NCI-H1694 treated with DMSO at 0.1 percent for 48 hours (cell line): Measurements from ENCODE around the gene PDE2A.
"Not testable (repeated sequence)": the region's sequence is repeated elsewhere in the genome, so short reads cannot be mapped to it uniquely, and the experiment has no call there.

ENCODE experiments used
- DNase-seq: peaks from one replicate; lab custom pipeline; 2025; lab: John Stamatoyannopoulos, UW

PDE2A gene

DNA sequence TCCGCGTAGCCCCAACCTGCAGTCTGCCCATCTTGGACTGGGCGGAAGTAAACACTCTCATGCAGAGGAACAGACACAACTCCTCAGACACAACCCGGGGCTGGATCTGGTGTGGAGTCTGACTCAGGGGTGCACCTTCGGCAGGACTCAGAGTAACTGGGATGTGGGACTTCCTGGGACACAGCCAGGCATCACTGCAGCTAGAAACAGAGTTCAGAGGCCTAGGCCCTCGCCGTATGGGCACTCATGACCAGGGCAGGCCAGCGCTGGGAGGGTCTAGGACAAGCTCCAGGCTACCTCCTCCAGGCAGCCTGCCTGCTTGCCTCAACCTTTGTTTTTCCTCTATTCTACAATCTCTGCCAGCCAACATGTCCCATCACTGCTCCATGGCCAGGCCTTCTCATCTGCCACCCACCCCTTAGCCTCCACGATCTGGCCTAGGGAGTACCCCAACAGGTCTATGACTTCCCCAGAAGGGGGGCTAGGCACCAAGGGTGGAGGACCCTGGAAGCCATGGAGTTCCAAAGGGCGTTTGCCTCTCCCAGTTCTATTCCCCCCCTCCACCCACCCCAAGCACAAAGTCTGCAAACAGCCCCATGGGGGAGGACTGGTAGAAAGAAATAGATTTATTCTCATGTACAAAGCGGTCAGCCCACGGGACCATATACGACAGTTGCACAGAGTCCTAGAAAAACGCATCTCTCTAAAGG is 98.5 kb downstream of the PDE2A start:
- no peak for DNase-seq

DNA sequence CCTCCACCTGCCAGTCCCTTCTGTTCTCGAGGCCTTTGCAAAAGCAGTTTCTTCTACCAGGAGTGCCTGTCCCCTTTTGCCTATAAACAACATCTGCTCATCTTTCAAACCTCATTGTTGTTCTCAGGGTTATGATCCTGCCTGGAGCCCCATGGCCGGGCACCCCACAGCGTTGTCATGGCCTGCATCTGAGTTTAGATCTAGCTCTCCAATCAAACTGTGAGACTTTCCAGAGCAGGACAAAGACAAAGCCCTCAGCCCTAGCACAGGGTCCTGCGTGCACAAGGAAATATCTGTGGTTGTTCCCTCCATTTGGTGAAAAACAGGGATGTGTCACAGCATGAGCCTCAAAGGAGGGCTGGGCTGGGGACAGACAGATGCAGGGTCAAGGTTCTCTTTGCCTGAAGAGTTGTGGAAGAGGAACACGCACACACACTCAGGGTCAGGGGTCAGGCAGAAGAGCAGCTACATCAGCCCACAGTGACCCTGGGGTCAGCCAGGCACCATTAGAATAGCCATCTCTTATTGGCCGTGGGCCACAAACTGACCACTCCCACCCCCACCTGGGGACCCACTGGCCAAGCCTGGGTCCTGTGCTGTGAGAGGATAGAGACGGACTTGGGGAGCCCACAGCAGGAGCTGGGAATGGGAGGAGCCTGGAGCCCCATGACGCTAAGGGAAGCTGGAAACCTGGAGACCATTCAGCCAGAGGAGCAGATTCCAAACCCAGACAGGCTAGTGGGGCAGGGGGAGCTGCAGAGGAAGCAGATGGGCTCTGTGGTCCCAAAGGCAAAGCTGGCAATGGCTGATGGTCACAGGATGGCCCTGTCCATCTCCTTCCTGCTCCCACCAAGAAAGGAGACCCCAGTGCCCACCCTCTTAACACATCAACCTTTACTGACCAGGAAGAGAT is 99.4 kb downstream of the PDE2A start:
- peak; percentile 16 for DNase-seq

- no peak for DNase-seq
Measured at GRCh38 chr11:72573855-72574445, 100.3 kb downstream of the PDE2A start.

GRCh38 chr11:72573072-72573854 is 101.0 kb downstream of the PDE2A start:
- DNase-seq: no peak

GRCh38 chr11:72572540-72572939 is 101.7 kb downstream of the PDE2A start:
- not testable (repeated sequence) for DNase-seq

DNA sequence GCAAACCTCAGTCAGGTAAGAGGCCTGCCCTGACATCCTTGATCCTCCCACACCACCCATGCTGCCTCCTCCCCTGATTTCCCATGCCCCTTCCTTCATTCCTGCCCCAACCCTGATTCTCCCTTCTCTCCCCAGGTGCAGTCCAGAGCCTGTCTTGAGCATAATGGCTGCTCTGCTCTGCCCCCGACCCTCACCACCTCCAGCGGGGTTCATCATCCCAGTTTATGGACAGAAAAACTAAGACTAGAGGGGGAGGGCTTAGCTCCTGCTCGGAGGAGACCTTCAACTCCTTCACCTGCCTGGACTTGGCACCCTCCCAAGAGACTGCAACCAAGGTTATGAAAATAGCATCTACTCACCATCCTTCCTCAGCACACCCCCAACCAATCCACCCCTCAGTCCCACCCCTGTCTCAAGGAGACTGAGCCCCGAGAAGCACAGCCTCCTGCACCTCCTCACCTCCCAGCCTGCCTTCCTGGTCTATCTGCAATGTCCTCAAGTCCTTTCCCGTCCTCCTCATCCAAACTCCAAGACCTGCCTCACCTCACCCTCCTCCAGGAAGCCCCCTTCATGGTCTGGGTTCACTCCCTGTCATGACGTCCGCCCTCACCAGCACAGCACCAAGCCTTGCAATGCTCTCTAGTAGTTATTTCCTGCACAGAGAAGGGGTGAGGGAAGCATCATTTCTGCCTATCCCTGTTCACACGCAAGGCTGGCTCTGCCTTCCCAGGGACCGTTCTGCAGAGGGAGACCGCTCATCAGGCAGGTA is 103.1 kb downstream of the PDE2A start:
- DNase-seq: no peak

DNA sequence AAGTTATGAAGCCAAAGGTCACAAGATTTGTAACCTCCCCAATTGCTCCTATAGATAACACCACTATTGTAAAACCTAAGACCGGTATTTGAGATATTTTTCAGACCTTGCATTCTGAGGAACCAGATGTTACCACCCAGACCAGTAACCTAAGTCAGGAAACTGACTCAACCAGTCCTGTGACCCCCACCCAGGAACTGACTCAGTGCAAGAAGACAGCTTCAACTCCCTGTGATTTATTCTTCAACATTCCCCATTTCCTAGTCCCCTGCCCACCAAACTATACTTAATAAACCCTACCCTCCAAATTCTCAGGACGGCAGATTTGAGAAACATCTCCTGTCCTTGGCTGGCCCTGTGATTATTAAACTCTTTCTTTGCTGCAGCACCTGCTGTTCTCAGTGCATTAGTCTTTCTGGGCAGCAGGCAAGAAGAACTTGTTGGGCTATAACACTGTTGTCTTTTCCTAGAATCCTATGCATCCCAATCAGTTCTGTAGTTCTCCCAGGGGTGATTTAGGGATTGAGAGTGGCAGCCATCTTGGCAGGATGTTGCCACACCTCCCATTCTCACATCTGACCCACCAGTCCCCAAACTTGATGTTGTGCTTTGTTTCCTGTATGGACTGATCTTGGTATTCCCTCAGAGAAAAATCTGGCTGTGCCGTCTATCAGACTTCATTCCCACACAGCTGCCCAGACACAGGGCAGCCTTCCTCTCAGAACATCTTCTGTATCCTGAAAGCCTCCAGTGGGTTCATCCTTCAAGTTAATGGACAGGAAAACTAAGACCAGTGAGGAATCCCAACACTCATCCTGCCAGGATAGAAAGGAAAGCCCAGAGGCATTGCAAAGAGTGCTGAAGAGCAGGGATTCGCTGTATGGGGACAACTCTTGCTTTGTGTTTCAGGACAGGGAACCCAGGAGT is 104.0 kb downstream of the PDE2A start:
- DNase-seq: no peak

DNA sequence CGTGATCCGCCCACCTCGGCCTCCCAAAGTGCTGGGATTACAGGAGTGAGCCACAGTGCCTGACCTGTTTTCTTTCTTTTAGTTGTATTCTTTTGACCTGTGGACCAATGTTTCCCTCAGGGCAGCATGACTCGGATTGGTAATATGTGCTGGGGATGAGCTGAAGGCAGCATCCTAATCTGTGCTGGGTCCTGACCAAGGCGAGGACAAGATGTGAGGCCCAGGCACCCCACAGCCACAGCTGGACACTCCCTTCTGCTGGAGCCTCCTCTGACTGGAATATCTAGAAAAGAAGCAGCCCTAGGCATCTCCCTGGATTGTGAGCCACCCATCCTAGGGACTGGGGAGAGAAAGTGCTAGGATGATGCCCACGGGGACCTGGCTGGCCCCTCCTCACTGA is 105.4 kb downstream of the PDE2A start:
- DNase-seq: no peak

DNA sequence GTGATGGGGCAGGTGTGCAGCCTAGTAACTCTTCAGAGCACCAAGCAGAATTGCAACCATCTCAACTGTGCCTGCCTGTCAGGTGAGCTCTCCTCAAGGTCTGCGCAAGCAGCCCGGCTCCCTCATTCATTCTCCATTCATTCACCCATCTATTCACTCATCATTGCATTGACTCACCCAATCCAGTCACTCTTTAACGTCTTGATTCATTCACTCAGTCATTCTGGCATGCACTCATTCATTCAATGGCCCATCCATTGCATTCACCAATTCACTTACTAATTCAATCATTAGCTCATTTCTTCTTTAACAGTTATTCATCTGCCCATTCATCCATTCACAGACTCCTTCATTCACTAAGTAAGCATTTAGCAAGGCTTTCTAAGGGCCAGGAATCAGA is 111.8 kb downstream of the PDE2A start:
- no peak for DNase-seq

DNA sequence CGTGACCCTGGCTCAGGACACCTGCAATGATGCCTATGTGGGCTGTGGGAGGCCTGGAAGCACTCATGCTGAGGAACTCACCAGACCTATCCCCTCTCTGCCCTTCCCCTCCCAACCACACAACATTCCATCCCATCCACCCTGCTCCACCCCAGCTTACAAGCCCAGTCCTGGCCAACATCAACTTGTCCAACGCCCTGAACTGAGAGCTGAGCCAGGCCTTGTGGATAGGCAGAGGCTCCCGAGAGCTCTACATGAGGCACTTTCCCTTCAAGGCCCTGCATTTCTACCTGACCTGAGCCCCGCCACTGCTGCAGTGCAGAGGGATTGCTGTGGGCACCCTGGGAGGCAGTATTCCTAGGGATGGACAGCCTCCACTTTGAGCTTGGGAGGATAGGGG is 112.4 kb downstream of the PDE2A start:
- DNase-seq: no peak

DNA sequence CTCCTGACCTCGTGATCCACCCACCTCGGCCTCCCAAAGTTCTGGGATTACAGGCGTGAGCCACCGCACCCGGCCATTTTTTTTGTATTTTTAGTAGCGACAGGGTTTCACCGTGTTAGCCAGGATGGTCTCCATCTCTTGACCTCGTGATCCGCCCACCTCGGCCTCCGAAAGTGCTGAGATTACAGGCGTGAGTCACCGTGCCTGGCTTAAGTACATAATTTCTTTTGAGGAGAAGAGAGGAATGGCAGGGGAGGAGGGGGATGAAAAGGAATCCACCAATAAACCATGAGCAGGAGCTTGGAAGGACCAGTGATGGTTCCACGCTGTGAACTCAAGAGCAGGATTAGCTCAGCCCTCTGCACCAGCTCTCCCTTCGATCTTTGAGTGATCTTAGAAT is 113.4 kb downstream of the PDE2A start:
- DNase-seq: not testable (repeated sequence)

DNA sequence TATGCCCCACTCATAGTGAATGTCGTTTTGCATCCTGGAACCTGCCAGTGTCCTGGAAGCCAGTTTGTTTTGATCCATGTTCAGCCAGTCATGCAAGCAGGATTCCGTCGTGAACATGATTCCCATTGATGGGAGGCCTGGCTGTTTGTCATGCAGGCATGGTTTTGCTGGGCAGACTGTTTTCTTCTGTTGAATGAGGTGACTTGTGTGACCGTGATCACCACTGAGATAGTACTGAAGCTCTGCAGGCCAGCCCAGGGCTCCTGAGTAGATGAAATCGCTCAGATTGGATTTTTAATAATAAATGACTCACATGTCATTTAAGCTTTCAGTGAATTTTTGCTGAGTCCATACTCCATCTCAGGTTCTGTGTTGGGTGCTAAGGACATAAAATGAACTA is 117.8 kb downstream of the PDE2A start:
- DNase-seq: no peak

- DNase-seq: not testable (repeated sequence)
Measured at GRCh38 chr11:72555014-72555522, 119.2 kb downstream of the PDE2A start.

DNA sequence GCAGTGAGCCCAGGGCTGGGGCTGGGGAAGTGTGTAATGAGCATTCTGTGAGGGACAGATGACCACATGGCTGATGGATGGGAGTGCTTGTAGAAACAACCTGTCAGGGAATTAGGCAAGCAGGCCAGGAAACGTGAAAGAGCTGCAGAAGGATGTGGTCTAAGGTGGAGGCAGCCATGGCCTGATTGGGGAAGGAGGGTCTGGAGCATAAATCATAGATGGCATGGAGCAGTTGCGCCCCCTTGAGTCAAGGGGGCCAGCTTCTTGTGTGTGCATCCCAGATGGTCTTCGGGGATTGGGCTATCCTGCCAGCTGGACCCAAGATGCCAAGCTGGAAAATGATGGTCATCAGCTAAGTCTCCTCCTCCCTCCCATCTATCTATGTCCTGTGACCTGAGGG is 120.5 kb downstream of the PDE2A start:
- DNase-seq: no peak

GRCh38 chr11:72552399-72552910 is 121.8 kb downstream of the PDE2A start:
- no peak for DNase-seq

GRCh38 chr11:72551571-72551970 is 122.7 kb downstream of the PDE2A start:
- no peak for DNase-seq

GRCh38 chr11:72548463-72548862 is 125.8 kb downstream of the PDE2A start:
- DNase-seq: no peak

DNA sequence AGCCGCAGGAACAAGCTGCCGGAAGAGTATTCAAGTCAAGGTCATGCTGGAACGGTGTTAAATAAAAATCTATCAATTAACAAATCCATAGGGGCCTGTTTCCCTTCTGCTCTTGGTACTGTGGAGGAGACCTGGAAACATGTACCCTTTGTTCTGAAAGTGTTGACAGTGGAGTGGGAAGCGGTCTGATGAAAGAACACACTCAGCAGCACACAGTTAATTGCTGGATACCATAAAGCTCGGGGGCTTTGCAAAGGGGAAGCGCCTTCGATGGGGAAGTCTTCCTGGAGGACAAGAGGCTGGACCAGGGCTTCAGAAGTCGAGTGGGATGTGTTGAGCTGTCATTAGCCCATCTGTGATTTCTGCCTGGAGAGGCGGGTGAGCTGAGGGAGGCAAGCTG is 127.4 kb downstream of the PDE2A start:
- DNase-seq: no peak

DNA sequence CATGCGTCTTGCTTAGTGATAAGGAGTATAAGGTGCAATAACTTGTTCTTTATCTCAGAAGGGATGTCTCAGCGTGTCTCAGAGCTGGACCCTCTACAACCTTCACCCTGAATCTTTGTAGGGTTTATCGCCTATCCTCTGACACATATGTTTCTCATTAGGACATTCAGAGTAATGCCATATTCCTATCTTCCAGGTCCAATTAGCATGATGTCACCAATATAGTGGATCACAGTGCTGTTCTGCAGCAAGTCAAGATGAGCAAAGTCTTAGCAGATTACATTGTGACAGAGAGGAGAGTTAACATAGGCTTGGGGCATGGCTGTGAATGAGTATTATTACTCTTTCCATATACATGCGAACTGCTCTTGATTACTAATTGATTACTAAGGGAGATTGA is 129.6 kb downstream of the PDE2A start:
- no peak for DNase-seq
